Panc1 (cell line): Measurements from ENCODE around the gene CBARP.

ENCODE experiments used
- CTCF ChIP-seq: fragments of 450-650 bp; IDR thresholded peaks from 2 replicates; pipeline ENCODE4 v1.5.1; 2017; ENCODE audit warnings: mild to moderate bottlenecking
- POLR2AphosphoS5 ChIP-seq: IDR thresholded peaks from 2 replicates; pipeline ENCODE4 v1.6.1; 2012; ENCODE audit warnings: mild to moderate bottlenecking, low read depth, low read length, moderate library complexity

- TF ChIP-seq POLR2AphosphoS5 (no peak), CTCF (no peak)
These were observed 6.9 kb downstream of the CBARP start for GRCh38 chr19:1230783-1231489.
